ENCODE results near the gene TAS1R3. TPM values are rescaled to one million over a fixed set of nuclear protein-coding genes. Genes with fewer than 3 reads are reported as not detected.

TAS1R3 gene
- total RNA-seq, 2 donors from 2014 or later, result 0.09 to 0.35 TPM

DNA sequence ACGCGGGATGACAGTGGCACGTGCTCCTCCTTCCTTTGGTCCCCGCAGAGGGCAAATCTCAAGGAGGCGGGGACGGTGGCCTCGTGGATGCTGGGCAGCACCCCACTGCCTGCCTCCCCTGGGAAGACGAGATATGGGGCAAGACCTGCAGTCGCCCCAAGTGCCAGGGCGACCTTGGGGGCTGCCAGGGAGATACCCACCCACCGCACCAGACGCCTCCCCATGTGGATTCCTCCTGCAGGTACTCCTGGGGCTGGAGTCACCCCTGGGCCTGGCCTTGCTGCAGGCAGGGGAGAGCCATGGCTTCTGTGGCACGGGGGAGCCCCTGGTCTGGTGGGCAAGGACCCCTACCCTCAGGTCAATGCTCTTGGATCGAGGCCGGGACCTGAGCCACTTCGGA, 49.8 kb downstream of the TAS1R3 start:
- TF ChIP-seq, protein P1, sequence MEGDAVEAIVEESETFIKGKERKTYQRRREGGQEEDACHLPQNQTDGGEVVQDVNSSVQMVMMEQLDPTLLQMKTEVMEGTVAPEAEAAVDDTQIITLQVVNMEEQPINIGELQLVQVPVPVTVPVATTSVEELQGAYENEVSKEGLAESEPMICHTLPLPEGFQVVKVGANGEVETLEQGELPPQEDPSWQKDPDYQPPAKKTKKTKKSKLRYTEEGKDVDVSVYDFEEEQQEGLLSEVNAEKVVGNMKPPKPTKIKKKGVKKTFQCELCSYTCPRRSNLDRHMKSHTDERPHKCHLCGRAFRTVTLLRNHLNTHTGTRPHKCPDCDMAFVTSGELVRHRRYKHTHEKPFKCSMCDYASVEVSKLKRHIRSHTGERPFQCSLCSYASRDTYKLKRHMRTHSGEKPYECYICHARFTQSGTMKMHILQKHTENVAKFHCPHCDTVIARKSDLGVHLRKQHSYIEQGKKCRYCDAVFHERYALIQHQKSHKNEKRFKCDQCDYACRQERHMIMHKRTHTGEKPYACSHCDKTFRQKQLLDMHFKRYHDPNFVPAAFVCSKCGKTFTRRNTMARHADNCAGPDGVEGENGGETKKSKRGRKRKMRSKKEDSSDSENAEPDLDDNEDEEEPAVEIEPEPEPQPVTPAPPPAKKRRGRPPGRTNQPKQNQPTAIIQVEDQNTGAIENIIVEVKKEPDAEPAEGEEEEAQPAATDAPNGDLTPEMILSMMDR (conservative IDR thresholded peaks at IDR 0.05), result no peak
- 96 to 98% methylated on average over 11 to 16 of the region's 16 CpGs for WGBS, 2 experiments (ENCODE audit: insufficient coverage in 1 of 2, insufficient read length in 1 of 2)

DNA sequence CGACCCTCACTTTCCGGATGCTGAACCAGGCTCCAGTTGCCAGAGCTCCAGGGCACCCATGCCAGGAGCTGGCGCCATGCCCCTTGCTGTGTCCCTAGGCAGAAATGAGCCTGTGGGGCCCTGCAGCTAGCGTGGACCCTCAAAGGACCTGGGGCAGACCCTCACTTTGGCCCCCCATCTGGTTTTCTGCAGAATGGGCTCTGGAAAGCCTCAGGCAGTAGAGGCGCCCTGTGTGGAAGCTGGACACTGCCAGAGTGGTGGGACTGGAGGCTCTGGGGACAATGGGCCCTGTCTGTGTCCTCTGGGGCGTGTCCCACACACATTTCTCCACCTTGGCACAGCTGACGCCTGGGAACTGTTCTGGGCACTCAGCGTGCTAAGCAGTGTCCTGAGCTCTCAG, 50.2 kb downstream of the TAS1R3 start:
- Histone ChIP-seq H3K27me3 (ENCODE audit: control insufficient read depth, insufficient read depth, low read length, poor library complexity, severe bottlenecking) (no peaks in the 10 kb centered on the region), H3K36me3 (ENCODE audit: control insufficient read depth, insufficient read depth, low read length) (peaks cover 17% of the 10 kb centered on the region), H3K4me1 (ENCODE audit: control insufficient read depth, insufficient read depth, low read length) (no peaks in the 10 kb centered on the region), H3K9me3 (ENCODE audit: control insufficient read depth, low read length) (no peaks in the 10 kb centered on the region), H3K27ac (ENCODE audit: low read depth, low read length) (no peak overlapping the region), H3K9ac (ENCODE audit: extremely low read depth, low read length, poor library complexity, severe bottlenecking) (no peak overlapping the region), H3K4me3 (ENCODE audit: low read length) (no peak overlapping the region)
- Mint-ChIP-seq H3K27ac (no peak overlapping the region), H3K4me1 (no peaks in the 10 kb centered on the region), H3K9me3 (no peaks in the 10 kb centered on the region), H3K27me3 (ENCODE audit: insufficient read depth) (no peaks in the 10 kb centered on the region), H3K36me3 (ENCODE audit: low read depth) (peaks cover 26% of the 10 kb centered on the region), H3K4me3 (no peak overlapping the region)
- WGBS, 2 experiments (ENCODE audit: insufficient coverage in 1 of 2, insufficient read length in 1 of 2), result 79 to 93% methylated on average over 5 to 8 of the region's 8 CpGs
- no peak for DNase-seq
- TF ChIP-seq, protein P1 (conservative IDR thresholded peaks at IDR 0.05), result no peak

More for the DNA sequence above, 49.8 kb downstream of the TAS1R3 start:
- no peak overlapping the region for H3K4me3 Mint-ChIP-seq
- no peaks in the 10 kb centered on the region for H3K9me3 Mint-ChIP-seq
- H3K36me3 Mint-ChIP-seq (ENCODE audit: low read depth), result peaks cover 21% of the 10 kb centered on the region
- no peak overlapping the region for H3K27ac Mint-ChIP-seq
- no peaks in the 10 kb centered on the region for H3K27me3 Mint-ChIP-seq (ENCODE audit: insufficient read depth)
- Histone ChIP-seq H3K4me1 (ENCODE audit: control insufficient read depth, insufficient read depth, low read length) (no peaks in the 10 kb centered on the region), H3K9ac (ENCODE audit: extremely low read depth, low read length, poor library complexity, severe bottlenecking) (no peak overlapping the region), H3K4me3 (ENCODE audit: low read length) (no peak overlapping the region), H3K9me3 (ENCODE audit: control insufficient read depth, low read length) (no peaks in the 10 kb centered on the region), H3K36me3 (ENCODE audit: control insufficient read depth, insufficient read depth, low read length) (peaks cover 13% of the 10 kb centered on the region), H3K27ac (ENCODE audit: low read depth, low read length) (no peak overlapping the region), H3K27me3 (ENCODE audit: control insufficient read depth, insufficient read depth, low read length, poor library complexity, severe bottlenecking) (no peaks in the 10 kb centered on the region)
- no peaks in the 10 kb centered on the region for H3K4me1 Mint-ChIP-seq
- DNase-seq, result no peak

Small RNA genes within 50 kb of the gene (microRNA-seq; reads per million reads assigned to microRNA genes)
- gene MIR6726 (ENCODE audit: borderline microRNAs expressed) (not detected), gene MIR6727 (ENCODE audit: borderline microRNAs expressed) (not detected), gene MIR6808 (ENCODE audit: borderline microRNAs expressed) (0.44 reads per million)

Other genes starting within 250 kb of the TAS1R3 start
- 10 to 100 TPM; 23.1 to 29.5 TPM for gene C1orf159, start 215.2 kb upstream of the TAS1R3 start, total RNA-seq
- 1 to 10 TPM in 1 of 2 donors, under 1 TPM in 1; 0.93 to 1.2 TPM for gene TTLL10, start 157.4 kb upstream of the TAS1R3 start, total RNA-seq
- gene TNFRSF18, start 124.7 kb upstream of the TAS1R3 start, total RNA-seq, result 1 to 10 TPM in 1 of 2 donors, under 1 TPM in 1; 0.95 to 1.7 TPM
- gene TNFRSF4, start 117.1 kb upstream of the TAS1R3 start, total RNA-seq, result under 1 TPM in 1 of 2 donors, not detected in 1; 0.20 TPM
- gene SDF4, start 99.3 kb upstream of the TAS1R3 start, total RNA-seq, result 10 to 100 TPM; 85.9 to 95.6 TPM
- 10 to 100 TPM; 24.8 to 31.5 TPM for gene B3GALT6, start 99.0 kb upstream of the TAS1R3 start, total RNA-seq
- 10 to 100 TPM in 1 of 2 donors, 1 to 10 TPM in 1; 8.1 to 13.5 TPM for gene C1QTNF12, start 84.6 kb upstream of the TAS1R3 start, total RNA-seq
- 10 to 100 TPM; 69.9 to 72.7 TPM for gene UBE2J2, start 57.4 kb upstream of the TAS1R3 start, total RNA-seq
- gene SCNN1D, start 50.8 kb upstream of the TAS1R3 start, total RNA-seq, result 1 to 10 TPM; 5.4 TPM
- 10 to 100 TPM; 36.8 to 43.5 TPM for gene ACAP3, start 23.4 kb upstream of the TAS1R3 start, total RNA-seq
- gene PUSL1, start 22.7 kb upstream of the TAS1R3 start, total RNA-seq, result 10 to 100 TPM; 21.7 to 23.8 TPM
- gene INTS11, start 6.6 kb upstream of the TAS1R3 start, total RNA-seq, result 100 to 1,000 TPM; 146 to 153 TPM
- gene CPTP, start 6.5 kb upstream of the TAS1R3 start, total RNA-seq, result 10 to 100 TPM; 12.0 to 13.6 TPM
- 10 to 100 TPM; 71.9 to 73.3 TPM for gene DVL1, start 18.1 kb downstream of the TAS1R3 start, total RNA-seq
- gene MXRA8, start 27.3 kb downstream of the TAS1R3 start, total RNA-seq, result 10 to 100 TPM; 28.3 to 29.2 TPM
- 100 to 1,000 TPM; 159 to 162 TPM for gene AURKAIP1, start 43.9 kb downstream of the TAS1R3 start, total RNA-seq
- 100 to 1,000 TPM; 187 to 244 TPM for gene CCNL2, start 68.1 kb downstream of the TAS1R3 start, total RNA-seq
- 100 to 1,000 TPM; 109 to 129 TPM for gene MRPL20, start 76.0 kb downstream of the TAS1R3 start, total RNA-seq
- gene ANKRD65, start 90.0 kb downstream of the TAS1R3 start, total RNA-seq, result 1 to 10 TPM; 1.6 TPM
- gene VWA1, start 104.4 kb downstream of the TAS1R3 start, total RNA-seq, result 10 to 100 TPM; 12.7 to 17.4 TPM
- under 1 TPM; 0.55 TPM for gene ATAD3C, start 118.4 kb downstream of the TAS1R3 start, total RNA-seq
- 10 to 100 TPM; 41.8 to 47.4 TPM for gene ATAD3B, start 140.5 kb downstream of the TAS1R3 start, total RNA-seq
- gene ATAD3A, start 180.9 kb downstream of the TAS1R3 start, total RNA-seq, result 10 to 100 TPM; 42.8 to 47.6 TPM
- 1 to 10 TPM; 6.4 to 6.9 TPM for gene TMEM240, start 209.3 kb downstream of the TAS1R3 start, total RNA-seq
- gene SSU72, start 243.6 kb downstream of the TAS1R3 start, total RNA-seq, result 100 to 1,000 TPM; 133 to 138 TPM